GM19372 (cell line): ENCODE data around the gene ARHGEF11.
A peak's percentile ranks its signal among the peaks of the same experiment; 100 is the strongest.
"Not testable (repeated sequence)": the region's sequence is repeated elsewhere in the genome, so short reads cannot be mapped to it uniquely, and the experiment has no call there.

Source experiments
- ATAC-seq: cut with Tn5 transposase; IDR thresholded peaks from one replicate; pipeline ENCODE4 v1.9.1; 2021; ENCODE audit warnings: mild to moderate bottlenecking, low read depth, moderate library complexity; ENCODE audit not compliant: unreplicated experiment

The ARHGEF11 gene

GRCh38 chr1:157045250-157046218 is at the start of gene ARHGEF11:
ARHGEF11 (minus strand) TSS chr1:157045742; CDS start chr1:157044330, 1,412 bp downstream.
- ATAC-seq, result peak; percentile 77

- ATAC-seq, result no peak
These were observed 49.5 kb upstream of the ARHGEF11 start for GRCh38 chr1:157095091-157095490.

- no peak for ATAC-seq
These were observed 47.3 kb upstream of the ARHGEF11 start for GRCh38 chr1:157092831-157093230.

GRCh38 chr1:157091668-157092273 is 46.2 kb upstream of the ARHGEF11 start:
- ATAC-seq, result no peak

- no peak for ATAC-seq
These were observed 45.6 kb upstream of the ARHGEF11 start for GRCh38 chr1:157091186-157091585.

- no peak for ATAC-seq
These were observed 45.2 kb upstream of the ARHGEF11 start for GRCh38 chr1:157090771-157091170.

- ATAC-seq, result no peak
These were observed 44.7 kb upstream of the ARHGEF11 start for GRCh38 chr1:157090196-157090647.

GRCh38 chr1:157089789-157090188 is 44.2 kb upstream of the ARHGEF11 start:
- ATAC-seq, result no peak

- ATAC-seq, result no peak
These were observed 43.1 kb upstream of the ARHGEF11 start for GRCh38 chr1:157088607-157089006.

GRCh38 chr1:157087030-157087429 is 41.5 kb upstream of the ARHGEF11 start:
- ATAC-seq, result no peak

GRCh38 chr1:157086299-157086698 is 40.8 kb upstream of the ARHGEF11 start:
- ATAC-seq, result no peak

- no peak for ATAC-seq
These were observed 39.9 kb upstream of the ARHGEF11 start for GRCh38 chr1:157085421-157085820.

GRCh38 chr1:157084720-157085119 is 39.2 kb upstream of the ARHGEF11 start:
- ATAC-seq, result no peak

GRCh38 chr1:157081707-157082106 is 36.2 kb upstream of the ARHGEF11 start:
- no peak for ATAC-seq

GRCh38 chr1:157080714-157081113 is 35.2 kb upstream of the ARHGEF11 start:
- ATAC-seq, result no peak

GRCh38 chr1:157077394-157077793 is 31.9 kb upstream of the ARHGEF11 start:
- ATAC-seq, result no peak

- ATAC-seq, result no peak
These were observed 28.6 kb upstream of the ARHGEF11 start for GRCh38 chr1:157073944-157074685.

GRCh38 chr1:157069601-157070000 is 24.1 kb upstream of the ARHGEF11 start:
- ATAC-seq, result no peak

- not testable (repeated sequence) for ATAC-seq
These were observed 13.7 kb upstream of the ARHGEF11 start for GRCh38 chr1:157059241-157059640.

- no peak for ATAC-seq
These were observed 10.7 kb upstream of the ARHGEF11 start for GRCh38 chr1:157056269-157056668.

- ATAC-seq, result not testable (repeated sequence)
These were observed 10.2 kb upstream of the ARHGEF11 start for GRCh38 chr1:157055729-157056128.
